OCI-LY3 (cell line): ENCODE measurements around the gene CHRM3.

Source experiments
- EZH2phosphoT487 ChIP-seq: fragments of 200-600 bp; shearing (Covaris generic); IDR thresholded peaks from 2 replicates; pipeline ENCODE4 v1.6.1; 2018; ENCODE audit warnings: antibody characterized with exemption, mixed run types, low read depth
- TF ChIP-seq, protein P1 (sequence below): fragments of 200-600, 300-600 bp; sonication (generic); IDR thresholded peaks from 2 replicates; pipeline ENCODE4 v1.5.1; 2014; ENCODE audit warnings: antibody characterized with exemption, low read length, low read depth

DNA sequence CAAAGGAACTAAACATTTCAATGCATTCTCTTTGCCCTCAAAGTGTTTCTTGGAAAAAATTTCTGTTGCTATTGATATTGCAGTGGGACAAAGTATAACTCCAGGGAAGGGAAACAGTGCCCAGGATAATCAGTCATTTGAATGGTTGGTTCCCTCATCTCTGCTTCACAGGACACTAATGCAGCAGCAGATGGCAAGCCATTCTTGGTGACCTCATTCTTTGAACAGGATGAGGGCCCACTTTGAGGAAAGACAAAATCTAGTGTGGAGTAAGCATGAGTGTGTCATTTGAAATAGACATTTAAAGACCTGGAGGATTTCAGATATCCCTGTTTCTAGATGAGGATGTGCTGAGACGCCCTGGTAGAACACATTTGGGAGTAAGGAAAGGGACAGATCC, 32.3 kb downstream of the CHRM3 start:
- TF ChIP-seq, protein P1, sequence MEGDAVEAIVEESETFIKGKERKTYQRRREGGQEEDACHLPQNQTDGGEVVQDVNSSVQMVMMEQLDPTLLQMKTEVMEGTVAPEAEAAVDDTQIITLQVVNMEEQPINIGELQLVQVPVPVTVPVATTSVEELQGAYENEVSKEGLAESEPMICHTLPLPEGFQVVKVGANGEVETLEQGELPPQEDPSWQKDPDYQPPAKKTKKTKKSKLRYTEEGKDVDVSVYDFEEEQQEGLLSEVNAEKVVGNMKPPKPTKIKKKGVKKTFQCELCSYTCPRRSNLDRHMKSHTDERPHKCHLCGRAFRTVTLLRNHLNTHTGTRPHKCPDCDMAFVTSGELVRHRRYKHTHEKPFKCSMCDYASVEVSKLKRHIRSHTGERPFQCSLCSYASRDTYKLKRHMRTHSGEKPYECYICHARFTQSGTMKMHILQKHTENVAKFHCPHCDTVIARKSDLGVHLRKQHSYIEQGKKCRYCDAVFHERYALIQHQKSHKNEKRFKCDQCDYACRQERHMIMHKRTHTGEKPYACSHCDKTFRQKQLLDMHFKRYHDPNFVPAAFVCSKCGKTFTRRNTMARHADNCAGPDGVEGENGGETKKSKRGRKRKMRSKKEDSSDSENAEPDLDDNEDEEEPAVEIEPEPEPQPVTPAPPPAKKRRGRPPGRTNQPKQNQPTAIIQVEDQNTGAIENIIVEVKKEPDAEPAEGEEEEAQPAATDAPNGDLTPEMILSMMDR: no peak
- no peak for TF ChIP-seq EZH2phosphoT487
